HG02973 (cell line): Measurements from ENCODE around the gene PRPF8.
"Not testable (repeated sequence)": the region's sequence is repeated elsewhere in the genome, so short reads cannot be mapped to it uniquely, and the experiment has no call there.

Experiments used
- ATAC-seq: cut with Tn5 transposase; IDR thresholded peaks from one replicate; pipeline ENCODE4 v1.9.1; 2021; ENCODE audit warnings: moderate library complexity; ENCODE audit not compliant: unreplicated experiment

Gene PRPF8

GRCh38 chr17:1716912-1717695, 32.4 kb upstream of the PRPF8 start:
- peak; percentile 35 for ATAC-seq

- peak; percentile 65 for ATAC-seq
Measured at GRCh38 chr17:1716076-1716911, 31.6 kb upstream of the PRPF8 start.

DNA sequence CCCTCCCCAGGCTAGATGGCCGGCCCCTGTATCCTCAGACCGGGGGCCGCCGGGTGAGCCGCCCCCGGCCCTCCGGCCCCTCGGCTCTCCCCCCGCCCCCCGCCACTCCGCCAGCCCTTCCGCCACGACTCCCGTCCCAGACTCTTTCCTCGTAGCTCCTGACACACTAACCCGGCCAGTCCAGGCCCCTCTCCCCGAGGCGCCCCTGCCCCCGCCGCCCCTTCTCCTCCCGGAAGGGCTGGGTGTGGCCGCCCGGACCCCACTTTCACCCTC, 31.1 kb upstream of the PRPF8 start:
- no peak for ATAC-seq

DNA sequence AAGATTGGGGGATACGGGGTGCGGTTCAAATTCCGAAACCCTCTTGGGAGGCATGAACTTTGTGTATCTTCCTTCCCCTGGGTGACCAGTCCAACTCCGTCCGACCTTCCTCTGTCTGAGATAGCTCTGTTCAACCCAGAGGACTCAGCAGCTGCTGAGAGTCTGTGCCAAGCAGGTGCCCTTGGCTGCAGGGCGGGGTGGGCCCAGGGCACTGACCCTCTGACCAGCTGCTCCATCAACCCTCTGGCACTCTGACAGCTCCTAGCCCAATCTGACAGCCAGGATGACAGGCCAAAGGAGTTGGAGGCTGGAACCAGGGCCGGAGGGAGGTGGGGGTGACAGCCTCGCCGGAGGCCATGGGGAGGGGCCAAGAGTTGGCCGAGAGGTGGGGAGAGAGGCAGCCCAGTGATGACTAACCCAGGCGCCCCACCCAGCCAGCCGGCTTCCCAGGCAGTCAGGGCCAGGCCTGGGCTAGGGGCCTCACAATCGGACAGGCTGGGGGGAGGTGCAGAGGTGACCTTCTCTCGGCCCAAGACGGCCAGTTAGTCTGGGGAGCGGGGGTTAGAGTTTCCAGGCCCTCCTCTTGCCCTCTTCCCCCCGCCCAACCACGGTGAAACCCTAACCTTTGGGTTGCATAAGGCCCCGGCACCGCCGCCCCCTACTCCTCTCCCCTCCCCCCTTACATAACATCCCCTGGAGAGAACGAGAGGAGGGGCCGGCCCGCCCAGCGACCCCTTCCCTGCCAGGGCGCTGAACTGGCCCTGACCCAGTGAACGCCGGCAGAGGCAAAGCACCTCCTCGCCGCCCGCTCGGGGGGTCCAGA, 30.5 kb upstream of the PRPF8 start:
- no peak for ATAC-seq

DNA sequence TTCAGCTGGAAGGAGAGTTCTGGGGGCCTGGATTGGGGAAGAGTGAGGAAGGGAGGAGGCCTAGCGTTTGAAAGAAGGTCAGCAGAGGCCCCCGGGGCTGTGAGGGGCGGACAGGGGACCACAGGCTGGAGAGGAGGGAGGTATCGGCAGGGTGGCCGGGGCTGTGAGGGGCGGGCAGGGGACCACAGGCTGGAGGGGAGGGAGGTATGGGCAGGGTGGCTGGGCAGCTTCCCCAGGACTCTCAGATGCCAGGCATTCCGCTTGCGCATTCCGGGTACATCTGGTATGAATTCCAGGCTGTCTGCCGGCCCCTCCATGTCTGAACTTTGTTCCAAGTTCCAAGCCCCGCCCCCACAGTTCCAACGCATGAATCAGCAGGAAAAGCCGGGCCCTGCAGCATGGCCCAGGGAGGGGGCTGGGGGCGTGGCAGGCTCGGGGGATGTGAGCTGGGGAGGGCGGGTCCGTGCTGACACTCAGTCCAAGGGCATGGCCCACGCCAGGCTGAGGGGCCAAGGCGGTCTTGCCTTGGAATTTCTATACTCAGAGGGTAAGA, 29.8 kb upstream of the PRPF8 start:
- no peak for ATAC-seq

DNA sequence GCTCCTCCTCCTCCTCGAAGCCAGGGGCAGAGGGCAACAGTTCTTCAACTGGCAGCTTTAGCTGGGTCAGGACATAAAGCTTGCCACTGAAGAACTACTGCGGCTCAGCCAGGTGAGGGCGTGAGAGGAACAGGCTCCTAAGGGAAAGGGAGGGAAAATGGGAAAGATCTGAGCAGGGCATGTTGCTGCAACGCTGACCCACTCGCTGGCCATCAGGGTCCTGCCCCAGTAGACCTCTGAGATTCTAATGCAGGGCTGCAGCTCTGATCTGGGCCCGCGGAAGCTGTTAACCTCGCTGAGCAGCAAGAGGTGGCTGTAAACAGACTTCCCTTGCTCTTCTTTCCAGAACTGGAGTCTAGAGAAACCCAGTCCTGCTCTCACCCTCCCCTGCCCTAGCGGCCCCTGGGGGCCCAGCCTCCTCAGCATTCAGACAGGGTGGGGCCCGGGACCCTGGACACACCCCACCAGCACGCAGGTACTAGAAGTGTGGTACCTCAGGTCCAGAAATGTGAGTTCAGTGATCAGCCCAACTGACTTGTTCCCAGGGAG, 29.3 kb upstream of the PRPF8 start:
- no peak for ATAC-seq

- no peak for ATAC-seq
Measured at GRCh38 chr17:1713160-1713877, 28.7 kb upstream of the PRPF8 start.

DNA sequence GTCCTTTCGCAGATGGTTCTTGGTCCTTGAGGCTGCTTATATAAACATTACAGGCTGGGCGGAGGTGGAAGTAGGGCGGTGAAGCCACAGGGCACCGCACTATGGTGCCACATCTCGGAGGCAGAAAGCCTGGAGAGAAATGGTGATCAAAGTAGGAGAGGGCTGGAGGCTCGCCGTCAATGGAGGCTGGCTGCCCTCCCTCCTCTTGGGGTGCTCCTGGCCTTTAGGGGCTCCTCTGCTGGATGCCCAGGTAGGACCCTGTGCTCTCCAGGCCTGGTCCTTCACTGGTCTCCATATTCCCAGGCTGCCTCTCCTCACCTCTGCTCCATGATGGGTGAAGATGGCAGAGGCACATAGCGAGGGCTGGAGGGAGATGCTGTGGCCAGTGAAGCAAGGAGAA, 27.6 kb upstream of the PRPF8 start:
- no peak for ATAC-seq

- ATAC-seq = no peak
Measured at GRCh38 chr17:1711804-1712203, 27.1 kb upstream of the PRPF8 start.

GRCh38 chr17:1710807-1711553, 26.3 kb upstream of the PRPF8 start:
- no peak for ATAC-seq

DNA sequence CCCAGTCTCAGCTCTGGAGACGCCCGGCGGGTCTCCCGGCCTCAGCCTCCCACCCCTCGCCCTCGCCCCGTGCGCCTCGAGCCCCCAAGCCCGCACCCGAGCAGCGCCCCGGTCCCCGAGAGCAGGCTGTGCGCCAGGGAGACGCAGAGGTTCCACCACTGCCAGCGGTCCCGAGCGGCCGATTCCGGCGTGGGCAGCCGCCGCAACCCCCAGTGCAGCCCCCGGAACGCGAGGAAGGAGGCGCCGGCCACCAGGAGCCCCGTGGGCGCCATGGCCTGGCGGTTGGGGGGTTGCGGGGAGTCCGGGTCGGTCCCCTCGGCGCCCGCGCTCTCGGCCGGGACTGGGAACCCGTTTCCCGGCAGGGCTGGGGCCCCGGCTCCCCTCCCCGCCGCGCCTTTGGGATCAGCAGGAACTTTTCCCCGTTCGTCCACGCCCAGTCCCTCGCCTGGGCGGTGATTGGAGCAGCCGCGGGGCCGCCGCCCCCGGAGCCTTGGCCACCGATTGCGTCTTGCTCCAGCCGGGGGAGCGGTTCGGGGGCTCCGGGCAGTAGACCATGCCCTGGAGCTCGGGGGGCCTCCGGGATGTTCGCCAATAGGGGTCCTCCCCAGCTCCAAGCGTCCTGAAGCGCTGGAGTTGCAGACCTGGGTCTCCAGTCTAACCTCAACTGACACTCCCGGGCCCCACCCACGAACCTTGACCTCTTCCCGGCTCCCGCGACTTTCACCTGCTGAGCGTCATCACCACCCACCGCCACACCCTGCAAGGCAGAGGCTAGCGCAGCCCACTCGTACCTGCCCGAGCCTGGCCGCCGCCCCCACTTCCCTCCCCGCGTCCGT, 25.5 kb upstream of the PRPF8 start, which contains the start of gene TLCD2:
TLCD2 (minus strand) TSS at position 407 of the 836 bp plus-strand sequence; CDS start at position 272, 135 bp downstream.
- ATAC-seq = no peak

DNA sequence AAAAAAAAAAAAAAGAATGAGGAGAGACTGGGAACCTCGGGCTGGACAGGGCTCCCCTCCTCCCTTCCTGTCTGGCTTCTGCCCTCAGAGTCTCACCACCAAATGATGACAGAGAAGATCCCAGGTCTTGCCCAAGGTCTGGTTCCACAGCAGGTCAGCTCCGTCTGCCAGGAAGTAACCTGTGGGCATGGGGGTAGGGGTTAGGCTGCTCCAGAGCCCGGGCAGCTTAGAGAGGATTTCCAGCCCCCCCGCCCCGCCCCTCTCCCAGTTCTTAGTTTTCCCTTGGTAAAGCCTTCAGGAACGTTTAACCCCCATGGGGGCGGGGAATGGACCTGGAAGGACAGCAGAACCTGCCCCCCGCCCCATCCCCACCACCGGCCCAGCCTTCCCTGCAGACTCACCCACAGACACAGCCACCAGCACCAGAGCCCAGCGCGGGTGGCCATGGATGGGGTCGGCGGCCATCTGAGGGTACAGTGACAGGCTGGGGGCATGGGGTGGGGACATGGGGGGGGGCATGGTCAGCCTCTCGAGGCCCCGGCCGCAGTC, 24.8 kb upstream of the PRPF8 start:
- ATAC-seq = no peak

GRCh38 chr17:1708791-1709346, 24.2 kb upstream of the PRPF8 start:
- not testable (repeated sequence) for ATAC-seq

GRCh38 chr17:1707107-1707506, 22.4 kb upstream of the PRPF8 start:
- no peak for ATAC-seq

DNA sequence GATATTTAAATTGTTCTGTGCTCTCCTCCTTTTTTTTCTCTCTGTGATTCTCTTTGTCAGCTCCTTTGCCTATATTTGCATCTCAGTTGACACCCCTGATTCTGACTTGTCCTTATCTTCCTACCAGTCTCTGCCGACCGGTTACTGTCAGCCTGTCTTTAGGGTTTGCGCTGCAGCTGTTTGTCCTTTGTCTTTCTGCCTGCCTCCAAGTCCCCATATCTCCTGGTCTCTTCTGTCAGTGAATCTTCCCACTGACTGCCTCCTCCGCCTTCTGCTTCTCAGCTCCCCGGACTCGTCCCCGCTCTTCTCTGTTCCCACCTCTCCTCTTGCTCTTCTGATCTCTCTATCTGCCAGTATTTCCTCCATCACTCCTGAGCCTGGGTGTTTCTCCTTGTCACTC, 20.3 kb upstream of the PRPF8 start:
- no peak for ATAC-seq

- ATAC-seq = no peak
Measured at GRCh38 chr17:1703063-1703462, 18.4 kb upstream of the PRPF8 start.

- ATAC-seq = not testable (repeated sequence)
Measured at GRCh38 chr17:1699891-1700290, 15.2 kb upstream of the PRPF8 start.

DNA sequence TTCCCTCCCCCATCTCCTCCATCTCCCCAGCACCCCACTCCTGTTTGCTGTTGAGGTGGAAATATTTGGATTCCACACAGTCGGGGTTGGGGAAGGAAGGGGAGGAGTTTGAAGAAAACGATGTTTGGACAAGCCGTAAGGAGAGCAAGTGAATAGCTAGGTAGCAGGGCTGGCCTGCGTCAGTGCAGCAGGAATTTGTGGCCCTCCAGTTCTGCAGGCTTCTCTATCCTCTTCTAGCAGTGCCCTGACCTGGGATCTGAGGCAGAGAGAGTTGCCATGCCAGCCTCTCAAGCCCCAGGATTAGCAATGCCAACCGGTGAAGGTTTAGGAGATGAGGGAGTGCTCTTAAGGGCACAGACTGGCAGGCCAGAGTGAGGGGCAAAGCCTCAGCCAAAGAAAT, 13.0 kb upstream of the PRPF8 start:
- no peak for ATAC-seq
